Peyer's patch (tissue), 4 donors: ENCODE results near the gene CDK17.

ENCODE experiments used
- CTCF ChIP-seq, 6 experiments: fragments of 450-650 bp in 4 of 6; fragments of 200-600 bp in 2 of 6; sonication (generic) in 1 of 6; IDR thresholded peaks; one replicate each; pipeline ENCODE4 v1.5.1; 2017 to 2019; ENCODE audit warnings: antibody characterized with exemption in 6 of 6, mild to moderate bottlenecking in 3 of 6, moderate library complexity in 1 of 6
- POLR2A ChIP-seq, 2 donors: fragments of 450-650 bp; IDR thresholded peaks; one replicate each; pipeline ENCODE4 v1.5.1; 2017; ENCODE audit warnings: antibody characterized with exemption in 2 of 2, mild to moderate bottlenecking in 2 of 2, moderate library complexity in 2 of 2

GRCh38 chr12:96301732-96302131, 98.5 kb downstream of the CDK17 start:
- TF ChIP-seq CTCF (IDR thresholded peaks at IDR 0.05) (no peak), POLR2A (IDR thresholded peaks at IDR 0.05) (no peak)
